Psoas muscle (tissue), 8 donors: Measurements from ENCODE around the gene DEPP1. TPM values are rescaled to one million over a fixed set of nuclear protein-coding genes. Genes with fewer than 3 reads are reported as not detected.

Experiments
- ATAC-seq, 4 donors: fragments of 200-7000 bp; cut with Tn5 transposase; one replicate each; pipeline ENCODE4 v1.9.1; 2020; ENCODE audit warnings: moderate library complexity in 3 of 4, mild to moderate bottlenecking in 2 of 4
- DNase-seq, 2 donors: peaks; one replicate each; pipeline ENCODE4 v3.0.0-alpha.2; 2020
- H3K27ac ChIP-seq: fragments of 200-600 bp; one replicate; pipeline ENCODE4 v1.8.0; 2022
- H3K27me3 ChIP-seq, 3 donors: fragments of 200-600 bp in 1 of 3; one replicate each; pipeline versions ENCODE4 v1.6.1 to v1.8.0; 2013 to 2022; ENCODE audit warnings: low read length in 2 of 3, mild to moderate bottlenecking in 2 of 3, moderate library complexity in 1 of 3; ENCODE audit not compliant: insufficient read depth in 3 of 3
- H3K36me3 ChIP-seq, 2 donors: fragments of 200-600 bp in 1 of 2; one replicate each; pipeline versions ENCODE4 v1.6.1 to v1.8.0; 2013 to 2022; ENCODE audit warnings: low read depth in 1 of 2, mild to moderate bottlenecking in 1 of 2, moderate library complexity in 1 of 2; ENCODE audit not compliant: insufficient read depth in 1 of 2
- H3K4me1 ChIP-seq: fragments of 200-600 bp; one replicate; pipeline ENCODE4 v1.8.0; 2022
- H3K4me3 ChIP-seq: fragments of 200-600 bp; one replicate; pipeline ENCODE4 v1.8.0; 2022; ENCODE audit warnings: mild to moderate bottlenecking
- H3K9me3 ChIP-seq: fragments of 200-600 bp; one replicate; pipeline ENCODE4 v1.8.0; 2022
- CTCF ChIP-seq: fragments of 200-600 bp; IDR thresholded peaks from one replicate; pipeline ENCODE4 v1.8.0; 2022; ENCODE audit warnings: antibody characterized with exemption
- WGBS, 3 donors: extraction: QIAGEN DNeasy Blood & Tissue Kit; methylation state at CpG; one replicate each; pipeline versions ENCODE4 v1.1.6 to v1.1.7; 2013; 5-methylcytosine and 5-hydroxymethylcytosine counted together
- intact Hi-C, 2 donors: fragments of 100-400 bp; cut with DNase I; formaldehyde crosslinking; loops; one replicate each; pipeline versions ENCODE4 v1.11.0 to v1.14.2; 2022
- polyA plus RNA-seq, 3 donors: library from polyadenylated mRNA; stranded (reverse); fragments of 200-250 nt; gene quantifications; one replicate each; pipeline ENCODE4 v1.2.3, GENCODE V29; 2013
- total RNA-seq, 4 donors: library from RNA; stranded (reverse); fragmentation: NEBNext Ultra II Directional in 2 of 4; extraction: Animal tissue kit (Norgen Biotek cat#: 25700) in 2 of 4; gene quantifications; one replicate each; pipeline versions ENCODE4 v1.2.1 to v1.2.4, GENCODE V29; 2021 to 2023
- donor health status: healthy with polysubstance abuse.
- donor health status: DM: no; HTN: no; CAD: no; lungs with moderate emphysema.
- donor health status: Bipolar disorder and iron deficiency.
- donor health status: healthy.
- donor health status: DM: yes; HTN: yes; CAD: no.
- donor health status: DM: no; HTN: no; CAD: no.
- donor health status: DM: no; HTN: no; CAD: no.
- donor health status: DM: yes; HTN: yes; CAD: no.

Gene DEPP1
- total and polyA plus RNA-seq, 7 donors = 28.2 to 102 (median 37.4) TPM

- H3K9me3 ChIP-seq = no peaks in the 10 kb centered on the region
- intact Hi-C loops = loop anchor here in 1 of 2 donors (2.0 kb wide), 1 partner anchor 17 kb away; no protein-coding TSS in a partner anchor
- WGBS, 3 donors = 23 to 41% (median 33%) methylated on average over 11 of the region's 11 CpGs
- peaks cover 0 to 28% of the 10 kb centered on the region in 2 donors for H3K36me3 ChIP-seq
- peak overlapping the region; percentile 96 for H3K27ac ChIP-seq
- H3K4me3 ChIP-seq = peak overlapping the region; percentile 14
- peak; percentile 55 to 67 (median 62) for ATAC-seq
- no peak for TF ChIP-seq CTCF
- H3K27me3 ChIP-seq = no peaks in the 10 kb centered on the region
- peak; percentile 69 to 78 for DNase-seq
- peaks cover 59% of the 10 kb centered on the region for H3K4me1 ChIP-seq
Observed at GRCh38 chr10:44981172-44982113, 2.8 kb upstream of the DEPP1 start.

- peaks cover 68% of the 10 kb centered on the region for H3K4me1 ChIP-seq
- intact Hi-C loops = loop anchor here in 1 of 2 donors (2.0 kb wide), 1 partner anchor 18 kb away; no protein-coding TSS in a partner anchor
- peak overlapping the region; percentile 96 for H3K27ac ChIP-seq
- peaks cover 0 to 18% of the 10 kb centered on the region in 2 donors for H3K36me3 ChIP-seq
- no peak for TF ChIP-seq CTCF
- WGBS, 3 donors = 63 to 74% (median 67%) methylated on average over 14 of the region's 14 CpGs
- peak overlapping the region; percentile 14 for H3K4me3 ChIP-seq
- H3K27me3 ChIP-seq = no peaks in the 10 kb centered on the region
- no peak for ATAC-seq
- H3K9me3 ChIP-seq = no peaks in the 10 kb centered on the region
- DNase-seq = peak in 1 of 2 donors; percentile 48
Observed at GRCh38 chr10:44980309-44981171, 1.9 kb upstream of the DEPP1 start.

- peaks cover 0 to 8% of the 10 kb centered on the region in 2 donors for H3K36me3 ChIP-seq
- ATAC-seq (peak in 2 of 4 donors; percentile 8 to 13), DNase-seq (peak in 1 of 2 donors; percentile 66)
- 54 to 75% (median 65%) methylated on average over 13 of the region's 13 CpGs for WGBS, 3 donors
- intact Hi-C loops = loop anchor here in 1 of 2 donors (2.0 kb wide), 1 partner anchor 19 kb away; no protein-coding TSS in a partner anchor
- H3K9me3 ChIP-seq = no peaks in the 10 kb centered on the region
- H3K4me3 ChIP-seq = peak overlapping the region; percentile 90
- no peaks in the 10 kb centered on the region for H3K27me3 ChIP-seq
- no peak for TF ChIP-seq CTCF
- H3K4me1 ChIP-seq = peaks cover 75% of the 10 kb centered on the region
- peak overlapping the region; percentile 96 for H3K27ac ChIP-seq
Observed at GRCh38 chr10:44979281-44980191, 927 bp upstream of the DEPP1 start.

GRCh38 chr10:44978213-44978569, 418 bp downstream of the DEPP1 start:
- DNase-seq (no peak), ATAC-seq (peak in 1 of 4 donors; percentile 1)
- H3K4me1 ChIP-seq = peaks cover 79% of the 10 kb centered on the region
- peak overlapping the region; percentile 90 for H3K4me3 ChIP-seq
- WGBS, 3 donors = 8 to 13% (median 12%) methylated on average over 4 of the region's 4 CpGs
- H3K36me3 ChIP-seq = no peaks in the 10 kb centered on the region
- intact Hi-C loops = no loop called here
- no peaks in the 10 kb centered on the region for H3K27me3 ChIP-seq
- H3K27ac ChIP-seq = peak overlapping the region; percentile 96
- no peak for TF ChIP-seq CTCF
- no peaks in the 10 kb centered on the region for H3K9me3 ChIP-seq
